ENCODE data around the gene COX11.

COX11 gene

DNA sequence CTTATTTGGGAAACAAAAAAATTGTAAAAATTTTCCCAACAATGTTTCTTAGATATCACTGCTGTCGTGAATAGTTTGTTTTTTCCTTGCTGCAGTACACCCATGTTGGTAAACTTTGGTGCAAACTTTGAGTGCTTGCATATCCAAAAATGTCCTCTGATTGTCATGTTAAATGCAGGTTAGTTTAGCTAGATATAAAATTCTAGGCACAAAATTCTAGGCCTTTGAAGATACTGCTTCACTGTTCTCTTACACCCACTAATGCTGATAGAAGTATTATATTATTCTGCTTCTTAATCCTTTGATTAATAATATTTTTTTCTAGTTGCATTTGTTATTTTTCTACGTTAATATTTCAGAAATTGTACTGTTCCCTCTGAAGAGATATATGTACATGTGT lies 51.7 kb downstream of the COX11 start:
- Histone ChIP-seq H3K4me1 (ENCODE audit: insufficient read depth, low read length) (no peaks in the 10 kb centered on the region), H2AFZ (ENCODE audit: low read depth, low read length) (no peak overlapping the region), H3K36me3 (ENCODE audit: insufficient read depth, low read length) (peaks cover 38% of the 10 kb centered on the region), H3K4me3 (ENCODE audit: low read length) (no peak overlapping the region), H3K27me3 (ENCODE audit: insufficient read depth, low read length) (no peaks in the 10 kb centered on the region), H3K9me3 (ENCODE audit: low read length) (peaks cover 6% of the 10 kb centered on the region)
